Skin of body (tissue), 2 donors: ENCODE data around the gene OR5K4. TPM values are rescaled to one million over a fixed set of nuclear protein-coding genes. Genes with fewer than 3 reads are reported as not detected.
"Not testable (repeated sequence)": the region's sequence is repeated elsewhere in the genome, so short reads cannot be mapped to it uniquely, and the experiment has no call there.

ENCODE experiments used
- DNase-seq: peaks from one replicate; lab custom pipeline; 2025; lab: John Stamatoyannopoulos, UW
- total RNA-seq: library from RNA; depleted of rRNA; stranded (reverse); fragments of >200 nt; gene quantifications from one replicate; pipeline ENCODE4 v1.2.3, GENCODE V29; 2014

The OR5K4 gene
- total RNA-seq, 1 donor from 2014 or later, result not detected

GRCh38 chr3:98371186-98371585, 17.5 kb downstream of the OR5K4 start:
- DNase-seq, result no peak

- no peak for DNase-seq
These were observed 18.2 kb downstream of the OR5K4 start for GRCh38 chr3:98371853-98372252.

GRCh38 chr3:98372445-98372844, 18.8 kb downstream of the OR5K4 start:
- no peak for DNase-seq

GRCh38 chr3:98376631-98377030, 23.0 kb downstream of the OR5K4 start:
- DNase-seq, result no peak

- DNase-seq, result no peak
These were observed 34.5 kb downstream of the OR5K4 start for GRCh38 chr3:98388147-98388546.

GRCh38 chr3:98390366-98390765, 36.7 kb downstream of the OR5K4 start, which contains the start of gene OR5K3:
TSS of gene OR5K3 (plus strand) at chr3:98390666. CDS start at chr3:98390666, 0 bp downstream.
- no peak for DNase-seq

GRCh38 chr3:98395101-98395500, 41.4 kb downstream of the OR5K4 start:
- DNase-seq, result no peak

GRCh38 chr3:98396482-98396881, 42.8 kb downstream of the OR5K4 start:
- DNase-seq, result not testable (repeated sequence)

- DNase-seq, result no peak
These were observed 44.9 kb downstream of the OR5K4 start for GRCh38 chr3:98398513-98398912.

- no peak for DNase-seq
These were observed 48.9 kb downstream of the OR5K4 start for GRCh38 chr3:98402507-98402906.

GRCh38 chr3:98404010-98404409, 50.4 kb downstream of the OR5K4 start:
- no peak for DNase-seq

Other genes starting within 250 kb of the OR5K4 start
- not detected for gene OR5H1, start 223.1 kb upstream of the OR5K4 start, total RNA-seq
- gene OR5H14, start 206.4 kb upstream of the OR5K4 start, total RNA-seq, result not detected
- not detected for gene OR5H15, start 187.2 kb upstream of the OR5K4 start, total RNA-seq
- not detected for gene OR5H6, start 89.6 kb upstream of the OR5K4 start, total RNA-seq
- not detected for gene OR5H2, start 71.3 kb upstream of the OR5K4 start, total RNA-seq
- gene OR5K3, start 36.8 kb downstream of the OR5K4 start, total RNA-seq, result not detected
- not detected for gene OR5K1, start 109.3 kb downstream of the OR5K4 start, total RNA-seq
- not detected for gene OR5K2, start 143.8 kb downstream of the OR5K4 start, total RNA-seq
- gene CLDND1, start 169.0 kb downstream of the OR5K4 start, total RNA-seq, result 93.3 TPM
- gene GPR15, start 178.1 kb downstream of the OR5K4 start, total RNA-seq, result not detected
- 16.1 TPM for gene CPOX, start 239.8 kb downstream of the OR5K4 start, total RNA-seq